Endothelial cell of umbilical vein (primary cell): Measurements from ENCODE around the gene AOC1. TPM values are rescaled to one million over a fixed set of nuclear protein-coding genes. Genes with fewer than 3 reads are reported as not detected.

Experiments used
- BruUV-seq: library from RNA; stranded (reverse); fragments of 400-500 nt; replicated peaks from 2 replicates; lab custom pipeline; 2021; lab: Mats Ljungman, UMichigan
- CTCF ChIA-PET: fragments of 300-600, 350-600 bp; sonication (Branson Sonifier 250); formaldehyde crosslinking; loops from one replicate; lab custom pipeline; 2021; ENCODE audit warnings: antibody characterized with exemption, inconsistent platforms; lab: Charles Lee
- POLR2A ChIA-PET: fragments of 300-600, 350-600 bp; sonication (Branson Sonifier 250); formaldehyde crosslinking; loops from one replicate; lab custom pipeline; 2021; ENCODE audit warnings: antibody characterized with exemption, inconsistent platforms; lab: Charles Lee
- DNase-seq: peaks from one replicate; pipeline ENCODE4 v3.0.0-alpha.2; 2011; ENCODE audit warnings: low read depth, low spot score
- FAIRE-seq: peaks from 2 replicates; lab custom pipeline; 2011; peaks lifted over from hg19 to GRCh38; lab: Jason Lieb, UNC
- H2AFZ ChIP-seq: 2 replicates; pipeline ENCODE4 v1.6.0; 2012; ENCODE audit warnings: low read depth, low read length, control low read depth, inconsistent platforms
- H3K27ac ChIP-seq: 2 replicates; pipeline ENCODE4 v1.5.1; 2011; ENCODE audit warnings: low read depth, mild to moderate bottlenecking, control low read depth, low read length, moderate library complexity; ENCODE audit not compliant: insufficient read depth
- H3K27me3 ChIP-seq, 2 experiments: 2 replicates each; pipeline versions ENCODE4 v1.6.0 to v1.6.1; 2011; ENCODE audit warnings: low read length in 2 of 2, mixed read lengths in 1 of 2; ENCODE audit not compliant: control insufficient read depth in 2 of 2, insufficient read depth in 2 of 2
- H3K36me3 ChIP-seq, 2 experiments: 2 replicates in 1 of 2; 3 replicates in 1 of 2; pipeline ENCODE4 v1.5.1; 2011; ENCODE audit warnings: low read length in 2 of 2, mild to moderate bottlenecking in 1 of 2, moderate library complexity in 1 of 2; ENCODE audit not compliant: control insufficient read depth in 2 of 2, insufficient read depth in 2 of 2; ENCODE audit errors: extremely low read depth in 1 of 2
- H3K4me1 ChIP-seq: 3 replicates; pipeline ENCODE4 v1.5.1; 2011; ENCODE audit warnings: mild to moderate bottlenecking, low read length; ENCODE audit not compliant: control insufficient read depth, insufficient read depth; ENCODE audit errors: extremely low read depth
- H3K4me2 ChIP-seq: 2 replicates; pipeline ENCODE4 v1.6.1; 2011; ENCODE audit warnings: low read length, control low read depth, mixed read lengths; ENCODE audit not compliant: insufficient read depth
- H3K4me3 ChIP-seq, 3 experiments: fragments of 200-600 bp in 1 of 3; sonication (generic), shearing (Covaris generic) in 1 of 3; replicated peaks in 1 of 3; 2 replicates each; pipeline ENCODE4 v1.5.1; 2011 to 2016; ENCODE audit warnings: control low read depth in 3 of 3, low read length in 3 of 3, mild to moderate bottlenecking in 2 of 3, inconsistent platforms in 1 of 3, low read depth in 1 of 3, moderate library complexity in 1 of 3; ENCODE audit not compliant: insufficient read depth in 1 of 3
- H3K79me2 ChIP-seq: 2 replicates; pipeline ENCODE4 v1.6.0; 2012; ENCODE audit warnings: low read length, inconsistent platforms; ENCODE audit not compliant: control insufficient read depth, insufficient read depth
- H3K9ac ChIP-seq: replicated peaks from 2 replicates; pipeline ENCODE3; 2011; ENCODE audit warnings: low read length, control low read depth; ENCODE audit not compliant: insufficient read depth; ENCODE audit errors: extremely low read depth
- H3K9me1 ChIP-seq: replicated peaks from 3 replicates; pipeline ENCODE4 v1.6.0; 2011; ENCODE audit warnings: mild to moderate bottlenecking, low read length; ENCODE audit not compliant: control insufficient read depth, insufficient read depth; ENCODE audit errors: extremely low read depth
- H3K9me3 ChIP-seq: replicated peaks from 2 replicates; pipeline ENCODE4 v1.5.1; 2012; ENCODE audit warnings: low read length, inconsistent platforms; ENCODE audit not compliant: control insufficient read depth, insufficient read depth
- H4K20me1 ChIP-seq: replicated peaks from 2 replicates; pipeline ENCODE3; 2011; ENCODE audit warnings: mild to moderate bottlenecking, low read length; ENCODE audit not compliant: control insufficient read depth, insufficient read depth; ENCODE audit errors: extremely low read depth
- EZH2 ChIP-seq: IDR thresholded peaks from 2 replicates; pipeline ENCODE4 v1.6.1; 2012; ENCODE audit warnings: borderline replicate concordance, low read depth, mild to moderate bottlenecking, moderate library complexity, low read length, inconsistent platforms; ENCODE audit not compliant: severe bottlenecking
- FOS ChIP-seq: IDR thresholded peaks from 2 replicates; pipeline ENCODE4 v1.6.1; 2011; ENCODE audit warnings: mild to moderate bottlenecking, low read length, moderate library complexity, borderline replicate concordance; ENCODE audit not compliant: insufficient read depth
- GATA2 ChIP-seq: IDR thresholded peaks from 2 replicates; pipeline ENCODE4 v1.7.0; 2011; ENCODE audit warnings: low read depth, mild to moderate bottlenecking, moderate library complexity, mixed read lengths, low read length; ENCODE audit not compliant: insufficient read length, insufficient read depth
- JUN ChIP-seq: IDR thresholded peaks from 2 replicates; pipeline ENCODE4 v1.6.1; 2011; ENCODE audit warnings: borderline replicate concordance, low read depth; ENCODE audit not compliant: insufficient read length, insufficient read depth
- MAX ChIP-seq: IDR thresholded peaks from 2 replicates; pipeline ENCODE4 v1.6.1; 2011; ENCODE audit not compliant: insufficient read depth, insufficient read length
- POLR2AphosphoS5 ChIP-seq: IDR thresholded peaks from 2 replicates; pipeline ENCODE4 v1.6.1; 2012; ENCODE audit warnings: low read depth, mild to moderate bottlenecking, control low read depth, low read length, moderate library complexity; ENCODE audit not compliant: insufficient read depth
- dilution Hi-C: fragments of 300-500 bp; cut with MboI; formaldehyde crosslinking; loops from one replicate; pipeline ENCODE4 v1.15.0; 2019; ENCODE audit warnings: low sequenced_read_pairs; ENCODE audit not compliant: extremely low pct_ligation_motif_present
- intact Hi-C: fragments of 100-400 bp; cut with micrococcal nuclease; formaldehyde crosslinking; loops from one replicate; pipeline ENCODE4 v1.10.0; 2022
- polyA plus RNA-seq, 4 experiments: library from polyadenylated mRNA; depleted of rRNA in 3 of 4; stranded (reverse) in 3 of 4; unstranded in 1 of 4; fragments of >200 nt; gene quantifications; 2 replicates each; pipeline versions ENCODE4 v1.2.1 to v1.2.3, GENCODE V29; 2011 to 2012; ENCODE audit warnings: missing spikeins in 1 of 4
- total RNA-seq: library from RNA; stranded (reverse); gene quantifications from 2 replicates; pipeline ENCODE4 v1.2.3, GENCODE V29; 2021
- TF ChIP-seq, protein P1 (sequence below), 2 donors: IDR thresholded peaks; 1 replicate in 1 of 2; 2 replicates in 1 of 2; pipeline ENCODE4 v1.5.1; 2011; ENCODE audit warnings: low read length in 2 of 2, mild to moderate bottlenecking in 2 of 2, moderate library complexity in 2 of 2, control low read depth in 1 of 2, inconsistent platforms in 1 of 2, low read depth in 1 of 2; ENCODE audit not compliant: insufficient read depth in 1 of 2; ENCODE audit errors: extremely low read depth in 1 of 2

The AOC1 gene
- total and polyA plus RNA-seq, 2 donors (not counting 3 experiments of a cell fraction or from before 2014, with no cell fraction given): not detected

GRCh38 chr7:150900675-150901074 lies 48.4 kb downstream of the AOC1 start:
- DNase-seq (no peak), FAIRE-seq (no peak)
- no peak overlapping the region for H3K4me2 ChIP-seq
- no peaks in the 10 kb centered on the region for H4K20me1 ChIP-seq
- no peak overlapping the region for H3K4me3 ChIP-seq
- H3K4me1 ChIP-seq: peaks cover 10% of the 10 kb centered on the region
- dilution Hi-C loops (no loop called here), intact Hi-C loops (loop anchor here (5.0 kb wide), 1 partner anchor 42 kb away; no protein-coding TSS in a partner anchor)
- ChIA-PET CTCF (interaction anchor here (0.7 to 2.3 kb wide), 2 partner anchors 14 to 24 kb away, joined by 3 to 8 read pairs; no protein-coding TSS in a partner anchor), POLR2A (no interaction called here)
- no peak for TF ChIP-seq JUN
- TF ChIP-seq MAX: no peak
- TF ChIP-seq, protein P1, sequence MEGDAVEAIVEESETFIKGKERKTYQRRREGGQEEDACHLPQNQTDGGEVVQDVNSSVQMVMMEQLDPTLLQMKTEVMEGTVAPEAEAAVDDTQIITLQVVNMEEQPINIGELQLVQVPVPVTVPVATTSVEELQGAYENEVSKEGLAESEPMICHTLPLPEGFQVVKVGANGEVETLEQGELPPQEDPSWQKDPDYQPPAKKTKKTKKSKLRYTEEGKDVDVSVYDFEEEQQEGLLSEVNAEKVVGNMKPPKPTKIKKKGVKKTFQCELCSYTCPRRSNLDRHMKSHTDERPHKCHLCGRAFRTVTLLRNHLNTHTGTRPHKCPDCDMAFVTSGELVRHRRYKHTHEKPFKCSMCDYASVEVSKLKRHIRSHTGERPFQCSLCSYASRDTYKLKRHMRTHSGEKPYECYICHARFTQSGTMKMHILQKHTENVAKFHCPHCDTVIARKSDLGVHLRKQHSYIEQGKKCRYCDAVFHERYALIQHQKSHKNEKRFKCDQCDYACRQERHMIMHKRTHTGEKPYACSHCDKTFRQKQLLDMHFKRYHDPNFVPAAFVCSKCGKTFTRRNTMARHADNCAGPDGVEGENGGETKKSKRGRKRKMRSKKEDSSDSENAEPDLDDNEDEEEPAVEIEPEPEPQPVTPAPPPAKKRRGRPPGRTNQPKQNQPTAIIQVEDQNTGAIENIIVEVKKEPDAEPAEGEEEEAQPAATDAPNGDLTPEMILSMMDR (IDR thresholded peaks at IDR 0.05; ENCODE audit: extremely low read depth in 1 of 2, insufficient read depth in 1 of 2, low read depth in 1 of 2, low read length in 2 of 2): no peak
- no peak for TF ChIP-seq GATA2
- TF ChIP-seq EZH2: no peak
- no peak for TF ChIP-seq FOS
- no peak for TF ChIP-seq POLR2AphosphoS5
- H3K27me3 ChIP-seq: peaks cover 6% of the 10 kb centered on the region in 2 experiments
- no peaks in the 10 kb centered on the region for H3K79me2 ChIP-seq
- H3K9me1 ChIP-seq: no peaks in the 10 kb centered on the region
- no peak overlapping the region for H2AFZ ChIP-seq
- no TSS peak for BruUV-seq
- no peaks in the 10 kb centered on the region for H3K9me3 ChIP-seq
- H3K27ac ChIP-seq: no peak overlapping the region
- no peak overlapping the region for H3K9ac ChIP-seq
- no peaks in the 10 kb centered on the region for H3K36me3 ChIP-seq
